GM10266 (cell line): ENCODE measurements around the gene NMD3.
A peak's percentile ranks its signal among the peaks of the same experiment; 100 is the strongest.
"Not testable (repeated sequence)": the region's sequence is repeated elsewhere in the genome, so short reads cannot be mapped to it uniquely, and the experiment has no call there.

ENCODE experiments used
- DNase-seq: peaks from one replicate; pipeline ENCODE4 v3.0.0; 2012; ENCODE audit errors: extremely low spot score
- CTCF ChIP-seq: IDR thresholded peaks from 2 replicates; pipeline ENCODE4 v1.5.1; 2012; ENCODE audit warnings: mild to moderate bottlenecking, low read depth; ENCODE audit not compliant: control insufficient read depth, insufficient read depth; ENCODE audit errors: missing control alignments

The NMD3 gene

GRCh38 chr3:161220850-161221753, at the start of gene NMD3:
Gene NMD3, plus strand, starts transcription at chr3:161221311. Its CDS starts 703 bp downstream, at chr3:161222014.
- TF ChIP-seq CTCF: no peak
- DNase-seq: peak; percentile 95

- TF ChIP-seq CTCF: no peak
- DNase-seq: no peak
Observed at GRCh38 chr3:161171639-161172552, 49.2 kb upstream of the NMD3 start.

- no peak for TF ChIP-seq CTCF
- DNase-seq: no peak
Observed at GRCh38 chr3:161175506-161175905, 45.6 kb upstream of the NMD3 start.

- no peak for DNase-seq
- TF ChIP-seq CTCF: no peak
Observed at GRCh38 chr3:161177991-161178390, 43.1 kb upstream of the NMD3 start.

- DNase-seq: not testable (repeated sequence)
Observed at GRCh38 chr3:161181371-161181770, 39.7 kb upstream of the NMD3 start.

- no peak for DNase-seq
- no peak for TF ChIP-seq CTCF
Observed at GRCh38 chr3:161187046-161187445, 34.1 kb upstream of the NMD3 start.

GRCh38 chr3:161197855-161198850, 23.0 kb upstream of the NMD3 start:
- no peak for TF ChIP-seq CTCF
- DNase-seq: no peak
